ENCODE measurements around the gene LZTFL1.

The LZTFL1 gene

GRCh38 chr3:45799586-45799985 lies 42.3 kb downstream of the LZTFL1 start:
- Histone ChIP-seq H3K9me3 (no peaks in the 10 kb centered on the region), H3K27me3 (peaks cover 60% of the 10 kb centered on the region), H3K27ac (no peak overlapping the region), H3K4me1 (ENCODE audit: control insufficient read depth in 1 of 2, insufficient read depth in 1 of 2, low read depth in 1 of 2, low read length in 1 of 2) (peaks cover 14% of the 10 kb centered on the region in 2 experiments), H3K36me3 (no peaks in the 10 kb centered on the region), H3K4me3 (ENCODE audit: low read depth in 1 of 2, low read length in 1 of 2) (no peak overlapping the region)
- TF ChIP-seq CTCF (IDR thresholded peaks at IDR 0.05): no peak

GRCh38 chr3:45798034-45798433 lies 43.9 kb downstream of the LZTFL1 start:
- peaks cover 67% of the 10 kb centered on the region for H3K27me3 ChIP-seq
- no peak overlapping the region for H3K27ac ChIP-seq
- no peaks in the 10 kb centered on the region for H3K36me3 ChIP-seq
- H3K9me3 ChIP-seq: no peaks in the 10 kb centered on the region
- peaks cover 14% of the 10 kb centered on the region in 2 experiments for H3K4me1 ChIP-seq (ENCODE audit: control insufficient read depth in 1 of 2, insufficient read depth in 1 of 2, low read depth in 1 of 2, low read length in 1 of 2)
- TF ChIP-seq CTCF (IDR thresholded peaks at IDR 0.05): no peak
- H3K4me3 ChIP-seq (ENCODE audit: low read depth in 1 of 2, low read length in 1 of 2): no peak overlapping the region

GRCh38 chr3:45796902-45797637 lies 44.8 kb downstream of the LZTFL1 start:
- TF ChIP-seq CTCF (IDR thresholded peaks at IDR 0.05): no peak
- no peaks in the 10 kb centered on the region for H3K36me3 ChIP-seq
- peaks cover 67% of the 10 kb centered on the region for H3K27me3 ChIP-seq
- H3K4me3 ChIP-seq (ENCODE audit: low read depth in 1 of 2, low read length in 1 of 2): peak overlapping the region in 1 of 2 experiments; percentile 16
- H3K27ac ChIP-seq: no peak overlapping the region
- peaks cover 18 to 20% of the 10 kb centered on the region in 2 experiments for H3K4me1 ChIP-seq (ENCODE audit: control insufficient read depth in 1 of 2, insufficient read depth in 1 of 2, low read depth in 1 of 2, low read length in 1 of 2)
- no peaks in the 10 kb centered on the region for H3K9me3 ChIP-seq

GRCh38 chr3:45795882-45796765 lies 45.8 kb downstream of the LZTFL1 start, which contains the start of gene SLC6A20:
Gene SLC6A20, minus strand, starts transcription at chr3:45796536. Its CDS starts 117 bp downstream, at chr3:45796419.
- H3K36me3 ChIP-seq: no peaks in the 10 kb centered on the region
- no peak within 1 kb of the TSS for H3K27ac ChIP-seq
- no peaks in the 10 kb centered on the region for H3K9me3 ChIP-seq
- peaks cover 28 to 30% of the 10 kb centered on the region in 2 experiments for H3K4me1 ChIP-seq (ENCODE audit: control insufficient read depth in 1 of 2, insufficient read depth in 1 of 2, low read depth in 1 of 2, low read length in 1 of 2)
- H3K4me3 ChIP-seq (ENCODE audit: low read depth in 1 of 2, low read length in 1 of 2): peak within 1 kb of the TSS; percentile 16 to 36
- no peak for TF ChIP-seq CTCF (IDR thresholded peaks at IDR 0.05)
- H3K27me3 ChIP-seq: peaks cover 67% of the 10 kb centered on the region

- Histone ChIP-seq H3K4me3 (ENCODE audit: low read depth in 1 of 2, low read length in 1 of 2) (no peak overlapping the region), H3K9me3 (no peaks in the 10 kb centered on the region), H3K27ac (no peak overlapping the region), H3K36me3 (no peaks in the 10 kb centered on the region), H3K27me3 (peaks cover 63% of the 10 kb centered on the region), H3K4me1 (ENCODE audit: control insufficient read depth in 1 of 2, insufficient read depth in 1 of 2, low read depth in 1 of 2, low read length in 1 of 2) (peaks cover 33 to 34% of the 10 kb centered on the region in 2 experiments)
- no peak for TF ChIP-seq CTCF (IDR thresholded peaks at IDR 0.05)
These were observed 46.4 kb downstream of the LZTFL1 start for GRCh38 chr3:45795509-45795881.
